ENCODE results near the gene CIB2.

CIB2 gene

DNA sequence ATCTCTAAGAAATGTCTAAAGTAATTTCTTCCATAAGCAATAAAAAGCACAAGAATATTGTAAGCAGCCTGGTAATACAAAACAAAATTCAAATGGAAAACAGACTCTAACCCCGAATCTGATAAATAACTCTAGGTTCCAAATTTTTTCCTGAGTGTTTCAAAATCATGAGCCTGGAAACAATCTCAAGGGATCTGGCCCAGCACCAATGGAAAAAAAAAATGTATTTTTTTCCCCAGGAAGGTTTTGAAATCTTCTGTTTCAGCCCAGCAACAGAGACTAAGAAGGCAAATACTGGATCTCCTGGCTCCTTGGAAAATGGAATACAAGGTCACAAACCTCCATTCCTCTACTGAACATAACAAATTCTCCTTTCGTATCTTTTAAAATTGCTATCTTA, 66.7 kb downstream of the CIB2 start:
- no peak for DNase-seq

DNA sequence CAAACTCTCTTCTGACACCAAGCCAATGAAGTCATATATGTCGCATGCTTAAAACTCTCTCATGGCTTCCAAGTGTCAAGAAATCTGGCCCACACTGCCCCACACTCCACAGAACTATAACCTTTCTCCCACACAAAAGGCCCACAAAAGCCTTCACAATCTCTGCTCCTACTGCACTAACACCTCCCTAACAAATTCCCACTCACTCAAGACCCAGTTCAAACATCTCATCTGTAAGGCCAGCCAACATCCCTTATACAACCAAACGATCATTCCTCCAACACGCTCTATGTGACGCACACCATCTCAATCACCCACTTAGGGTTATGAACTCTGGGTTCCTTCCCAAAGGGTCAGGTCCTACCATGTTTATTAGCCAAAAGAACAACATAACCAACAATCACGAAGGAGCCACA, 67.3 kb downstream of the CIB2 start:
- DNase-seq: no peak

DNA sequence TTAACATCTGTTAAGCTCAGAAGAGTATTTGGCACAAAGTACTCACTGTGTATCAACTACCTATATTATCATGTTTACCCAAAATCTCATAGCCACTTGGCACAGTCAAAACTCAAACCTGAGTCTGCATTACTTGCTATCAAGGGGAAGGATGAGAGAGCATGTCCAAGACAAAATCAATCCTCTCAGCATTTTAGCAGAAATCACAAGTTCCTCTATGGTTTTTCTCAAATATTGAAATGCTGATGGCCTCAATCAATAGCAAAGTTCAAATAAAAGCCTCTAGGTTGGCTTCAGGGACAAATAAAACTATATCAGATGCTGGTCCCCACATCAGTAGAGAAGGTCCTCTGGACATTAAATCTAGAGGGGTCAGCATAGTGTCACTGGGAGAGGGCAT, 68.0 kb downstream of the CIB2 start:
- no peak for DNase-seq

DNA sequence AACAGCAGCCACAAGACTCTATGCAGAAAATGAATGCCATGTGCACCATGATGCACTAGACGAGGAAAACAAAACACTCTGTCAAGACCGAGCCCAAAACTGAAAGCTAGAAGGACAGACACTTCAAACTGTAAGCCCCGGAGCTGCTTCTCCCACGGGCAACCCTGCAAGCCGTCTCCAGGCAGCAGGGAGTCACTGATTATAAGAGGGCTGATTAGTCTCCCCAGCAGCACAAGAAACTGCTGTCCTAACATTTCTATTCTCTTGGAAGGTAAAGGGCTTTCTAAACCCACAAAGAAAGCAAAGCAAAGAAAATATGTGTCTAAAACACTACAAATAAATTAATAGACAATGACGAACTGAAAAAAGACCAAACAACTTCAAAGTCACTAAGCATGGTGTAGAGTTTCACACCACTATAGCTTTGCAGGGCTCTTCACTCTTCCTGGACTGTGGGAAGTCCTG, 69.2 kb downstream of the CIB2 start:
- peak; percentile 36 for DNase-seq

DNA sequence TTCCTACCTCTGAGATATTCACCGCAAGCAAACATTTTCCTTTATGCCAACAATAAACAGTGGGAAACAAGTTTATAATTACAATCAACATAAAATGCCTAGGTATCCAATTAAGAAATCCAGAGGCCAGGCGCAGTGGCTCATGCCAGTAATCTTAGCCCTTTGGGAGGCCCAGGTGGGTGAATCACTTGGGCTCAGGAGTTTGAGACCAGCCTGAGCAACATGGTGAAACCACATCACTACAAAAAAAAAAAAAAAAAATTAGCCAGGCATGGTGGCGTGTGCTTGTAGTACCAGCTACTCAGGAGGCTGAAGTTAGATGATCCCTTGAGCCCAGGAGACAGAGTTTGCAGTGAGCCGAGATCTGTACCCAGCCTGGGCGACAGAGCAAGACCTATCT, 71.0 kb downstream of the CIB2 start:
- DNase-seq: no peak

DNA sequence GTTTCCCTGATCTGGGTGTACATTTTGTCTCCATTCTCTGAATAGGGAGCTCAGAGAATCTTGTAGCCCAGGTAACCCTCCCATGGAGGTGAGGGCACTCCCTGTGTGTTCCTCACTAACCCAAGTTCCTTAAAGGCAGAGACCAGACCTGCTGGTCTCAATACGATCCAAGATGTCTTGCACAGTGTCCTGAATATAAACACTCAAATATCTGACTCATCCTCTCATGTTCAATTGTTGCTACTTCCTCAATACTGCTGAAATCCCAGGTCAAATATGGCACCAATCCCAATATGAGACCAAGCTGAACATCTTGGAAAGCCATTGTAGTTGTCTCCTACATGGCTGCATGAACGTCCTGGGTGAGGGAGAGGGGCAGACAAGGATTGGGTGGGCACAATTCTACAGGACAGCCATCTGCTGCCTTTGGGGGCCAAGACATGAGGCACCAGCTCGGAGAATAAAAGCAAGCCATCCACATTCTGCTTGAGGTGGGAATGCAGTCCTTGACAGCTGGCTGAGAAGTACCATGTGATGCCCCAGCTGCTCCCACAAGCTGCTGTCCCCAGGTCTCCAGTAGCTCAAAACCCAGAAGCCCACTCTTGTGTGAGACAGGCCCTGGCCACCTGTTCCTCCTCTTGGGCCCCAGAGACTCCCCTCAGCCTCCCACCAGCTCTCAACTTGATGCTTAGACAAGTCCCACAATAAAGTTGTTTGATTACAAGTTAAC, 72.0 kb downstream of the CIB2 start:
- DNase-seq: peak; percentile 71

DNA sequence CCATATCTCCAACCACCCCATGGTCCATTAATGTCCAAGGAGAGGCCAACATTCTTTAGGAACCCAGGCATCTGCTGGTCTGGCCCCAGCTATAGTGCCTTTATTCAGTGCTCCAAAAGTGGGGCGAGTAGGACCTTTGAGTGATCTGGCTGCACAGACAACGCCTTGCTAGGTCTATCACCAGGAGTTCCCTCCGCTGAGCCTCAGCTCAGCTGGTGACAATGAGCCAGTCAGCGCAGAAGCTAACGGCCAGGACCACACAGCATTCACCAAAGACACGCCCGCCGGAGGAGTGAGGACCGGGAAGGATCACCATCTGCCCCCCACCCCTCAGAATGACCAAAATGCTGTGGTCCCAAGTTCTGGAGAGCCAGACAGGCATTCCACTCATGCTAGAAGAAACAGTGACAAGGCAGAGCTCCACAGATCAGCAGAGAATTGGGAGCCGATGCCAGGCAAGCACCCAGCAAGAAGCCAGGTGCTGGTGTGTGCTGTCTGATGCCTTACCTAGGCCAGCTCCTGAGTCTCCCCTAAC, 72.8 kb downstream of the CIB2 start:
- DNase-seq: no peak

DNA sequence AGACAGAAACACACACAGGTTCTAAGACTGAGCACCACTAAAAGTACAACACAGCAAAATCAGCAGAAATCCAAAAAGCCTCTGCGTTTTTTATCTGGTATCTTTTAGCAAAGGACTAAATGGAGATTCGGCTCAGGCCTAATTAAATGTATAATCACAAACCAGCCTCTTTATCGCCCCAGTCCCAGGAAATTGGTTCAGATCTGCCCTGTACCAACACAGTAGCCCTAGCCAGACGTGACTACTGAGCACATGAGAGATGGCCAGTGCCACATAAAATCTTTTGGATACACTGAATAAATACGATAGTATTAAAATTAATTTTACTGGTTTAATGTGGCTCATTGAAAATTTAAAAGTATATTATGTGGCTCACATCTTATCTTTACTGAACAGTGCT, 73.4 kb downstream of the CIB2 start:
- no peak for DNase-seq

DNA sequence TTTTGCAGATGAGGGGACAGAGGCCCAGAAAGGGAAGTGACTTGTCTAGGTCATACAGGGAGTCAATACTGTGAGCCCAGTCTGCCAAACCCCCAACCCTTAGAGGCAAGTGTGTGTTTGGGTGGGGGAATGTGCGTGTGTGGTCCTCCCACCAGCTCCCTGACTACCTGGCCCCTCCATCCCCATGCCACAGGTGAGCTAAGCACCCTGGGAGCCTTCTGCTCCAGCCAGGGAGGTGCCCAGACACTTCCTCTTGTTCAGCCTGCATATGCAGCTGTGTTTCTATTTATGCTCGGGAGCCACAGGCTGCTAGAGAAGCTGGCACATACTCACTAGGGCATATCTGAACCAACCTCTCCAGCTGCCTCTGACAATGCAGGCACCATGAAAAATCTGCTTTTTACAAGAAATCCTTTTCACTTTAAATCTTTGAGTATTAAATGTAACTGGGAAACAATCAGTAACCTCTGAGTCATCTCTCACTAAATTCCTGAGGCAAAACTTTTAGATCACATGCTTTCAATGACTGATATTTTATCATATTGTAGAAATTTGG, 74.5 kb downstream of the CIB2 start:
- DNase-seq: peak; percentile 72

DNA sequence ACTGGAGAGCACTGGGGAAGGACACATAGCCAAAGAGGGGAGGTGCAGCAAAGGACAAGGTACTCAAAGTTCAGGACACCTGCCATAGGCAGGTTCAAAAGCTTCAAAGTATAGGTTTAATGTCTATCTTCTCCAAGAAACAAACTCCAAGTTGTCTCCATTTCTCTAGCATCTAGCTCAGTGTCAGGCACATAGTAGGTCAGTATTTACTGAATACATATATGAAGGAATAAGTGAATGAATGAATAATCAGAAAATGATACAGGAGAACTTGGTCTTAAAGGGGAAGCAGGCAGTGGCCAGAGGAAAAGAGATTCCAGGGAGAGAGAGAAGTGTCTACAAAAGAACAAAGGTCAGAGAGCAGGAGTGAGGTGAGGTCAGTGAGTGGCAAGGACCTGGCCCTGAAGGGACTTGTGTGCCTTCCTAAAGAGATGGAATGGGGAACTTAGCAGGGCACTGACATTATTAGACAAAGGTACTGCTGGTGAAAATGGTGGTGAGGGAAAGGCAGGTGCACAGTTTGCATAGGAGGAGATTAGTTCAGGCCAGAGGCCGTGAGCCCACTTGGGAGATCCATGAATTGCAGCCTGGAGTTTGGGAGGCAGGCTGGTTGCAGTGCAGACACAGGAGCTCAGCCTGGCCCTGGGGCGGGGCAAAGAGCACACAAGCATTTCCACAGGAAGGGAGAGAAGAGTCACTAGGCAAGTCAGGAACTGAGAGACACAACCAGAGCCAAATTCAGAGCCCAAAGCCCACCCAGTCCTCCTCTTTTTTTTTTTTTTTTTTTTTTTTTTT, 75.1 kb downstream of the CIB2 start:
- DNase-seq: peak; percentile 64

DNA sequence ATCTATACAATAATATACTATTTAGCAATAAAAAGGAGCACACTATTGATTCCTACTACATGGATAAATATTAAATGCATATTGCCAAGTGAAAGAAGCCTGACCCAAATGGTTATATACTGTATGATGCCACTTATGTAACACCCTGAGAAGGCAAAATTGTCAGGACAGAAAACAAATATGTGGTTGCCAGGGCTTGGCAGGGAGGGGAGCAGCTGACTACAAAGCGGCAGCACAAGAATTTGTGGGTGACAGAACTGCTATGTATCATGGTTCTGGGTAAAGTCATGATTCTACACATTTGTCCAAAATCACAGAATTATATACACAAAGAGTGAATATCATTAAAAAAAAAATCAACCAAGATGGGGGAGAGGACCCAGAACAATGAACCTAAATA, 76.3 kb downstream of the CIB2 start:
- DNase-seq: no peak
